WTC11 (cell line): ENCODE data around the gene SNX25. TPM values are rescaled to one million over a fixed set of nuclear protein-coding genes. Genes with fewer than 3 reads are reported as not detected.

Source experiments
- ATAC-seq: fragments of 200-7000 bp; cut with Tn5 transposase; 2 replicates; pipeline ENCODE4 v1.10.0; 2021; ENCODE audit warnings: mild to moderate bottlenecking, moderate library complexity
- CTCF ChIA-PET: fragments of 300-600 bp; sonication (Branson Sonifier 250); formaldehyde crosslinking; loops from one replicate; lab custom pipeline; 2021; ENCODE audit warnings: antibody characterized with exemption; lab: Charles Lee
- POLR2A ChIA-PET: fragments of 350-600 bp; sonication (Branson Sonifier 250); formaldehyde crosslinking; loops from one replicate; lab custom pipeline; 2021; ENCODE audit warnings: antibody characterized with exemption; lab: Charles Lee
- DNase-seq: peaks from one replicate; pipeline ENCODE4 v3.0.0; 2021; ENCODE audit warnings: low spot score
- H3K27ac Mint-ChIP-seq: 2 replicates; pipeline ENCODE4 v1.8.0; 2021; ENCODE audit warnings: mixed read lengths
- H3K27me3 Mint-ChIP-seq: 2 replicates; pipeline ENCODE4 v1.8.0; 2021; ENCODE audit warnings: low read depth, mild to moderate bottlenecking, moderate library complexity, mixed read lengths
- H3K36me3 Mint-ChIP-seq: 2 replicates; pipeline ENCODE4 v1.8.0; 2021; ENCODE audit warnings: mixed read lengths
- H3K4me1 Mint-ChIP-seq: 2 replicates; pipeline ENCODE4 v1.8.0; 2022; ENCODE audit warnings: mixed read lengths
- H3K4me3 Mint-ChIP-seq: 2 replicates; pipeline ENCODE4 v1.8.0; 2021; ENCODE audit warnings: mild to moderate bottlenecking, moderate library complexity, mixed read lengths
- H3K9me3 Mint-ChIP-seq: 2 replicates; pipeline ENCODE4 v1.8.0; 2021; ENCODE audit warnings: mixed read lengths
- ATF1 ChIP-seq: sonication (generic); formaldehyde crosslinking; IDR thresholded peaks from 2 replicates; pipeline ENCODE4 v1.8.1; 2023; ENCODE audit warnings: mild to moderate bottlenecking, moderate library complexity, missing genetic modification reagents
- ATF2 ChIP-seq: sonication (generic); formaldehyde crosslinking; IDR thresholded peaks from 2 replicates; pipeline ENCODE4 v1.8.1; 2022; ENCODE audit warnings: low read depth, missing genetic modification reagents, borderline replicate concordance
- ATF6 ChIP-seq: sonication (generic); formaldehyde crosslinking; IDR thresholded peaks from 2 replicates; pipeline ENCODE4 v1.8.1; 2023; ENCODE audit warnings: mild to moderate bottlenecking, missing genetic modification reagents
- ESRRA ChIP-seq: sonication (generic); formaldehyde crosslinking; IDR thresholded peaks from 2 replicates; pipeline ENCODE4 v1.8.1; 2022; ENCODE audit warnings: mild to moderate bottlenecking, missing genetic modification reagents, borderline replicate concordance
- FOXJ3 ChIP-seq: sonication (generic); formaldehyde crosslinking; IDR thresholded peaks from 2 replicates; pipeline ENCODE4 v1.9.0; 2021; ENCODE audit warnings: missing genetic modification reagents, mild to moderate bottlenecking, borderline replicate concordance
- FOXK1 ChIP-seq: sonication (generic); formaldehyde crosslinking; IDR thresholded peaks from 2 replicates; pipeline ENCODE4 v1.8.0; 2022; ENCODE audit warnings: mild to moderate bottlenecking, moderate library complexity, missing genetic modification reagents
- IRF2 ChIP-seq: sonication (generic); formaldehyde crosslinking; IDR thresholded peaks from 2 replicates; pipeline ENCODE4 v1.8.0; 2022; ENCODE audit warnings: low read depth, missing genetic modification reagents, borderline replicate concordance
- JAZF1 ChIP-seq: fragments of 250-450 bp; sonication (Bioruptor Pico); IDR thresholded peaks from 2 replicates; pipeline ENCODE4 v1.9.0; 2021; ENCODE audit warnings: moderate library complexity, mild to moderate bottlenecking, inconsistent platforms
- JUN ChIP-seq: sonication (generic); formaldehyde crosslinking; IDR thresholded peaks from 2 replicates; pipeline ENCODE4 v1.8.0; 2023; ENCODE audit warnings: mild to moderate bottlenecking, missing genetic modification reagents
- NFATC4 ChIP-seq: fragments of 250-450 bp; sonication (Bioruptor Pico); IDR thresholded peaks from 2 replicates; pipeline ENCODE4 v1.9.0; 2021; ENCODE audit warnings: mild to moderate bottlenecking
- TCF7 ChIP-seq: sonication (generic); formaldehyde crosslinking; IDR thresholded peaks from 2 replicates; pipeline ENCODE4 v1.8.0; 2022; ENCODE audit warnings: mild to moderate bottlenecking, low read depth, missing genetic modification reagents, moderate library complexity
- TP53 ChIP-seq: sonication (generic); formaldehyde crosslinking; IDR thresholded peaks from 2 replicates; pipeline ENCODE4 v1.8.1; 2023; ENCODE audit warnings: mild to moderate bottlenecking, missing genetic modification reagents
- USF1 ChIP-seq: sonication (generic); formaldehyde crosslinking; IDR thresholded peaks from 2 replicates; pipeline ENCODE4 v1.8.0; 2022; ENCODE audit warnings: mild to moderate bottlenecking, missing genetic modification reagents
- ZBTB21 ChIP-seq: sonication (generic); formaldehyde crosslinking; IDR thresholded peaks from 2 replicates; pipeline ENCODE4 v1.8.1; 2023; ENCODE audit warnings: mild to moderate bottlenecking, missing genetic modification reagents, borderline replicate concordance
- ZBTB43 ChIP-seq: sonication (generic); formaldehyde crosslinking; IDR thresholded peaks from 2 replicates; pipeline ENCODE4 v1.8.1; 2023; ENCODE audit warnings: mild to moderate bottlenecking, missing genetic modification reagents
- ZNF219 ChIP-seq: sonication (generic); formaldehyde crosslinking; IDR thresholded peaks from 2 replicates; pipeline ENCODE4 v1.8.0; 2023; ENCODE audit warnings: missing genetic modification reagents, mild to moderate bottlenecking, borderline replicate concordance
- ZNF281 ChIP-seq: sonication (generic); formaldehyde crosslinking; IDR thresholded peaks from 2 replicates; pipeline ENCODE4 v1.8.0; 2023; ENCODE audit warnings: mild to moderate bottlenecking, missing genetic modification reagents
- ZNF317 ChIP-seq: sonication (generic); formaldehyde crosslinking; IDR thresholded peaks from 2 replicates; pipeline ENCODE4 v1.8.1; 2023; ENCODE audit warnings: low read depth, mild to moderate bottlenecking, moderate library complexity, missing genetic modification reagents, borderline replicate concordance
- ZNF512 ChIP-seq: sonication (generic); formaldehyde crosslinking; IDR thresholded peaks from 2 replicates; pipeline ENCODE4 v1.8.1; 2022; ENCODE audit warnings: missing genetic modification reagents, borderline replicate concordance
- total RNA-seq: library from RNA; stranded (reverse); gene quantifications from 3 replicates; pipeline ENCODE4 v1.2.3, GENCODE V29; 2021

SNX25 gene
- total RNA-seq, 1 experiment from 2014 or later, result 16.9 TPM

GRCh38 chr4:185249105-185249504, 39.7 kb downstream of the SNX25 start:
- peaks cover 22% of the 10 kb centered on the region for H3K4me1 Mint-ChIP-seq
- ATAC-seq (no peak), DNase-seq (no peak)
- ChIA-PET POLR2A (no interaction called here), CTCF (no interaction called here)
- H3K4me3 Mint-ChIP-seq, result no peak overlapping the region
- no peaks in the 10 kb centered on the region for H3K27me3 Mint-ChIP-seq
- TF ChIP-seq ZNF281 (CRISPR knock-in tag), result no peak
- no peak for TF ChIP-seq ESRRA (CRISPR knock-in tag)
- no peak for TF ChIP-seq JAZF1 (CRISPR knock-in tag)
- no peak for TF ChIP-seq NFATC4 (CRISPR knock-in tag)
- no peak for TF ChIP-seq ZNF512 (CRISPR knock-in tag)
- H3K27ac Mint-ChIP-seq, result no peak overlapping the region
- H3K9me3 Mint-ChIP-seq, result no peaks in the 10 kb centered on the region
- H3K36me3 Mint-ChIP-seq, result peaks cover 8% of the 10 kb centered on the region

- peak; percentile 32; the same call in 1 of the 2 replicates for ATAC-seq
- ChIA-PET CTCF (no interaction called here), POLR2A (no interaction called here)
- Mint-ChIP-seq H3K9me3 (no peaks in the 10 kb centered on the region), H3K36me3 (peaks cover 7% of the 10 kb centered on the region), H3K27ac (peak overlapping the region; percentile 55), H3K4me3 (no peak overlapping the region), H3K27me3 (no peaks in the 10 kb centered on the region), H3K4me1 (peaks cover 32% of the 10 kb centered on the region)
- DNase-seq, result no peak
- TF ChIP-seq FOXK1 (CRISPR knock-in tag) (no peak), USF1 (CRISPR knock-in tag) (no peak), ATF2 (CRISPR knock-in tag) (no peak), TCF7 (CRISPR knock-in tag) (no peak), FOXJ3 (CRISPR knock-in tag) (no peak), ATF6 (CRISPR knock-in tag) (no peak), ESRRA (CRISPR knock-in tag) (no peak), TP53 (CRISPR knock-in tag) (no peak), ZNF219 (no peak), ZBTB21 (CRISPR knock-in tag) (no peak), JUN (CRISPR knock-in tag) (no peak), ZBTB43 (CRISPR knock-in tag) (no peak), ATF1 (no peak), IRF2 (CRISPR knock-in tag) (no peak), ZNF317 (CRISPR knock-in tag) (no peak), ZNF281 (CRISPR knock-in tag) (no peak)
Measured at GRCh38 chr4:185254434-185254833, 45.0 kb downstream of the SNX25 start.
